Neural cell (in vitro differentiated cells): ENCODE results near the gene P3H2. TPM values are rescaled to one million over a fixed set of nuclear protein-coding genes. Genes with fewer than 3 reads are reported as not detected.

Experiments
- H2AFZ ChIP-seq: fragments of 200-600, 300-800 bp; sonication (generic), shearing (Covaris generic); 2 replicates; pipeline ENCODE4 v1.6.0; 2014; ENCODE audit warnings: low read depth, mild to moderate bottlenecking, antibody characterized with exemption, low read length, moderate library complexity
- H3F3A ChIP-seq: fragments of 200-600 bp; shearing (Covaris generic); 2 replicates; pipeline ENCODE4 v1.6.1; 2016; ENCODE audit warnings: mild to moderate bottlenecking, moderate library complexity, mixed read lengths, antibody characterized with exemption, low read length; ENCODE audit not compliant: insufficient read depth, poor library complexity, severe bottlenecking
- H3K27ac ChIP-seq: fragments of 200-600, 300-800 bp; sonication (generic), shearing (Covaris generic); 2 replicates; pipeline ENCODE4 v1.5.1; 2014; ENCODE audit warnings: mild to moderate bottlenecking, low read length, moderate library complexity
- H3K27me3 ChIP-seq: fragments of 300-800, 200-600 bp; sonication (generic), shearing (Covaris generic); 2 replicates; pipeline ENCODE4 v1.6.0; 2014; ENCODE audit warnings: mild to moderate bottlenecking, low read depth, low read length, moderate library complexity; ENCODE audit not compliant: insufficient read depth
- H3K36me3 ChIP-seq: fragments of 300-800, 200-600 bp; sonication (generic), shearing (Covaris generic); 2 replicates; pipeline ENCODE4 v1.5.1; 2014; ENCODE audit warnings: mild to moderate bottlenecking, antibody characterized with exemption, low read length, moderate library complexity; ENCODE audit not compliant: insufficient read depth
- H3K4me2 ChIP-seq: fragments of 300-800, 200-600 bp; sonication (generic), shearing (Covaris generic); 2 replicates; pipeline ENCODE4 v1.6.0; 2014; ENCODE audit warnings: mild to moderate bottlenecking, low read length
- H3K4me3 ChIP-seq: fragments of 300-800, 200-600 bp; sonication (generic), shearing (Covaris generic); 2 replicates; pipeline ENCODE4 v1.5.1; 2014; ENCODE audit warnings: mild to moderate bottlenecking, low read length, moderate library complexity
- H3K79me2 ChIP-seq: fragments of 200-600 bp; shearing (Covaris generic); replicated peaks from 2 replicates; pipeline ENCODE4 v1.6.0; 2014; ENCODE audit warnings: mild to moderate bottlenecking, low read length, moderate library complexity; ENCODE audit not compliant: insufficient read depth
- H3K9ac ChIP-seq: fragments of 300-800, 200-600 bp; sonication (generic), shearing (Covaris generic); 2 replicates; pipeline ENCODE4 v1.6.1; 2016; ENCODE audit warnings: mild to moderate bottlenecking, low read length, mixed read lengths
- H3K9me2 ChIP-seq: fragments of 200-600 bp; shearing (Covaris generic); 2 replicates; pipeline ENCODE4 v1.6.1; 2016; ENCODE audit warnings: mild to moderate bottlenecking, low read length, mixed read lengths; ENCODE audit not compliant: insufficient read depth
- H3K9me3 ChIP-seq: fragments of 200-600, 300-800 bp; sonication (generic), shearing (Covaris generic); 2 replicates; pipeline ENCODE4 v1.6.1; 2016; ENCODE audit warnings: mild to moderate bottlenecking, mixed run types, low read length, moderate library complexity, mixed read lengths
- H4K20me1 ChIP-seq: fragments of 200-600 bp; shearing (Covaris generic); 2 replicates; pipeline ENCODE4 v1.6.1; 2016; ENCODE audit warnings: mild to moderate bottlenecking, mixed run types; ENCODE audit not compliant: insufficient read depth
- EP300 ChIP-seq: fragments of 450-650 bp; conservative IDR thresholded peaks from 2 replicates; pipeline ENCODE4 v1.6.1; 2014; ENCODE audit warnings: antibody characterized with exemption, mild to moderate bottlenecking, moderate library complexity; ENCODE audit not compliant: poor library complexity, severe bottlenecking
- EZH2 ChIP-seq: fragments of 200-600, 300-800 bp; shearing (Covaris generic), sonication (generic); IDR thresholded peaks from 2 replicates; pipeline ENCODE4 v1.6.1; 2014; ENCODE audit warnings: antibody characterized with exemption, low read length, borderline replicate concordance, mild to moderate bottlenecking; ENCODE audit not compliant: insufficient read depth, poor library complexity, severe bottlenecking
- MXI1 ChIP-seq: fragments of 450-650 bp; conservative IDR thresholded peaks from 2 replicates; pipeline ENCODE4 v1.6.1; 2014; ENCODE audit warnings: antibody characterized with exemption, mild to moderate bottlenecking; ENCODE audit not compliant: poor library complexity, severe bottlenecking
- POLR2AphosphoS5 ChIP-seq: IDR thresholded peaks from 2 replicates; pipeline ENCODE4 v1.6.1; 2012
- RAD21 ChIP-seq: fragments of 450-650 bp; conservative IDR thresholded peaks from 2 replicates; pipeline ENCODE4 v1.6.1; 2014; ENCODE audit warnings: antibody characterized with exemption, mild to moderate bottlenecking, moderate library complexity
- SMC3 ChIP-seq: fragments of 450-650 bp; conservative IDR thresholded peaks from 2 replicates; pipeline ENCODE4 v1.6.1; 2014; ENCODE audit warnings: antibody characterized with exemption, mild to moderate bottlenecking, moderate library complexity; ENCODE audit not compliant: poor library complexity
- TAF1 ChIP-seq: IDR thresholded peaks from 2 replicates; pipeline ENCODE4 v1.6.1; 2012; ENCODE audit warnings: low read depth
- polyA plus RNA-seq: library from polyadenylated mRNA; depleted of rRNA; stranded (reverse); fragments of >200 nt; gene quantifications from 2 replicates; pipeline ENCODE4 v1.2.3, GENCODE V29; 2014
- TF ChIP-seq, protein P1 (sequence below): IDR thresholded peaks from 2 replicates; pipeline ENCODE4 v1.6.1; 2012; ENCODE audit warnings: borderline replicate concordance
- TF ChIP-seq, protein P2 (sequence below): fragments of 450-650 bp; IDR thresholded peaks from 2 replicates; pipeline ENCODE4 v1.5.1; 2014; ENCODE audit warnings: antibody characterized with exemption, mild to moderate bottlenecking, moderate library complexity; ENCODE audit not compliant: poor library complexity, severe bottlenecking

P3H2 gene
- polyA plus RNA-seq, 1 donor from 2014 or later = 0.68 TPM

DNA sequence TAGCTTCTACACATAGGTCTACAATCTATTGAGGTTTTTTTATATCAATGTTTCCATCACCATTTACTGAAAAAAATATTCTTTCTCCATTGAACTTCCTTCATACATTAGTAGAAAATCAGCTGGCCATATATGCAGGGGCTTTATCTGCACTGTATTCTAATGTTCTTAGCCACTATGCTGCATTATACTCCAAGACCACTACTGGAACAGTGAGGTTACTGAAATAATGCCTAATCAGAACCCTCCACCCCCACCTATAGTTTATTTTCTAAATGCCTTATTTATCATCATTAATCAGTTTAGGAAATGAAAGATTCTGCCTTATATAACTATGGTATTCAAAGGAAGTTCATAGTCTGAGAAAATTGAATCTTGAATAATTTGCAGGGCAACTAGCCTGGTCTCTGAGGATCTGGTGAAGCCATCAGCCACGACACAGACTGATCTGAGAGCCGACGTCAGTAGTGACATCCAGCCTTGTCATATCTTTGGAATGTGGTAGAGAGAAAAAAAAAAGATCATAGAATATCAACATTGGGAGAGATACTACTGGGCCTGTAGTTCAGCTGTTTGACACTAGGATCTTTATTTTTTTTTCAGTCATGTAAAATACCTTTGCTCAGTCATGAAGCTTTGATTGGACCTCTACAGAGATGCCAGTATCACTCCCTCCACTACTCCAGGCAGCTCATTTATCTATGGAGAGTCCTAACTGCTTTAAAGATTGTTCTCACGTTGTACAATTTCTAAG, 66.6 kb downstream of the P3H2 start:
- no peak overlapping the region for H3K27ac ChIP-seq
- no peaks in the 10 kb centered on the region for H3K9me3 ChIP-seq
- H3F3A ChIP-seq = no peaks in the 10 kb centered on the region
- H3K36me3 ChIP-seq = no peaks in the 10 kb centered on the region
- H3K4me3 ChIP-seq = no peak overlapping the region
- H3K27me3 ChIP-seq = no peaks in the 10 kb centered on the region
- no peaks in the 10 kb centered on the region for H3K9me2 ChIP-seq
- no peak overlapping the region for H3K9ac ChIP-seq
- H3K4me2 ChIP-seq = no peak overlapping the region
- H2AFZ ChIP-seq = no peak overlapping the region
- no peaks in the 10 kb centered on the region for H4K20me1 ChIP-seq
- H3K79me2 ChIP-seq = no peaks in the 10 kb centered on the region
- TF ChIP-seq SMC3 (no peak), RAD21 (no peak), EZH2 (no peak), MXI1 (no peak), EP300 (no peak), POLR2AphosphoS5 (no peak), TAF1 (no peak)
- TF ChIP-seq, protein P1, sequence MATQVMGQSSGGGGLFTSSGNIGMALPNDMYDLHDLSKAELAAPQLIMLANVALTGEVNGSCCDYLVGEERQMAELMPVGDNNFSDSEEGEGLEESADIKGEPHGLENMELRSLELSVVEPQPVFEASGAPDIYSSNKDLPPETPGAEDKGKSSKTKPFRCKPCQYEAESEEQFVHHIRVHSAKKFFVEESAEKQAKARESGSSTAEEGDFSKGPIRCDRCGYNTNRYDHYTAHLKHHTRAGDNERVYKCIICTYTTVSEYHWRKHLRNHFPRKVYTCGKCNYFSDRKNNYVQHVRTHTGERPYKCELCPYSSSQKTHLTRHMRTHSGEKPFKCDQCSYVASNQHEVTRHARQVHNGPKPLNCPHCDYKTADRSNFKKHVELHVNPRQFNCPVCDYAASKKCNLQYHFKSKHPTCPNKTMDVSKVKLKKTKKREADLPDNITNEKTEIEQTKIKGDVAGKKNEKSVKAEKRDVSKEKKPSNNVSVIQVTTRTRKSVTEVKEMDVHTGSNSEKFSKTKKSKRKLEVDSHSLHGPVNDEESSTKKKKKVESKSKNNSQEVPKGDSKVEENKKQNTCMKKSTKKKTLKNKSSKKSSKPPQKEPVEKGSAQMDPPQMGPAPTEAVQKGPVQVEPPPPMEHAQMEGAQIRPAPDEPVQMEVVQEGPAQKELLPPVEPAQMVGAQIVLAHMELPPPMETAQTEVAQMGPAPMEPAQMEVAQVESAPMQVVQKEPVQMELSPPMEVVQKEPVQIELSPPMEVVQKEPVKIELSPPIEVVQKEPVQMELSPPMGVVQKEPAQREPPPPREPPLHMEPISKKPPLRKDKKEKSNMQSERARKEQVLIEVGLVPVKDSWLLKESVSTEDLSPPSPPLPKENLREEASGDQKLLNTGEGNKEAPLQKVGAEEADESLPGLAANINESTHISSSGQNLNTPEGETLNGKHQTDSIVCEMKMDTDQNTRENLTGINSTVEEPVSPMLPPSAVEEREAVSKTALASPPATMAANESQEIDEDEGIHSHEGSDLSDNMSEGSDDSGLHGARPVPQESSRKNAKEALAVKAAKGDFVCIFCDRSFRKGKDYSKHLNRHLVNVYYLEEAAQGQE = no peak
- TF ChIP-seq, protein P2, sequence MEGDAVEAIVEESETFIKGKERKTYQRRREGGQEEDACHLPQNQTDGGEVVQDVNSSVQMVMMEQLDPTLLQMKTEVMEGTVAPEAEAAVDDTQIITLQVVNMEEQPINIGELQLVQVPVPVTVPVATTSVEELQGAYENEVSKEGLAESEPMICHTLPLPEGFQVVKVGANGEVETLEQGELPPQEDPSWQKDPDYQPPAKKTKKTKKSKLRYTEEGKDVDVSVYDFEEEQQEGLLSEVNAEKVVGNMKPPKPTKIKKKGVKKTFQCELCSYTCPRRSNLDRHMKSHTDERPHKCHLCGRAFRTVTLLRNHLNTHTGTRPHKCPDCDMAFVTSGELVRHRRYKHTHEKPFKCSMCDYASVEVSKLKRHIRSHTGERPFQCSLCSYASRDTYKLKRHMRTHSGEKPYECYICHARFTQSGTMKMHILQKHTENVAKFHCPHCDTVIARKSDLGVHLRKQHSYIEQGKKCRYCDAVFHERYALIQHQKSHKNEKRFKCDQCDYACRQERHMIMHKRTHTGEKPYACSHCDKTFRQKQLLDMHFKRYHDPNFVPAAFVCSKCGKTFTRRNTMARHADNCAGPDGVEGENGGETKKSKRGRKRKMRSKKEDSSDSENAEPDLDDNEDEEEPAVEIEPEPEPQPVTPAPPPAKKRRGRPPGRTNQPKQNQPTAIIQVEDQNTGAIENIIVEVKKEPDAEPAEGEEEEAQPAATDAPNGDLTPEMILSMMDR = no peak

DNA sequence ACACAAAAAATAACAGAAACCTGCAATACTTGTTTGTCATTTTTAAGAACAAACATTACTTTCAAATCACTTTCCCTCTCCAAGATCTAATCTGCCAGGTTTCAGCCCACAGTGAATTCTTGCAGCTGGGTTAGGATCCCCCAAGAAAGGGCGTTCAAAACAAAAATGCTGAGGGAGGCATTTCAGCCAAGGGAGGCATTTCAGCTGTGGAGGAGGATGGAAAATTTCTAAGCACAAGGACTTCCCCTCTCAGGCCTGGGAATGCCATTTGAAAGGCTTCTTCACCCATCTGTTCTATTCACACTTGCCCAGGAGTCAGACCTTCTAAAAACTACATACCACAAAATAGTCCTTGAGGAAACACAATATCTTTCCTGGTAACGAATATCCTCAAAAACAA, 69.1 kb downstream of the P3H2 start:
- no peaks in the 10 kb centered on the region for H3K9me2 ChIP-seq
- no peak overlapping the region for H3K4me2 ChIP-seq
- H3K79me2 ChIP-seq = no peaks in the 10 kb centered on the region
- no peaks in the 10 kb centered on the region for H3F3A ChIP-seq
- no peak overlapping the region for H3K9ac ChIP-seq
- H3K4me3 ChIP-seq = no peak overlapping the region
- no peak overlapping the region for H2AFZ ChIP-seq
- TF ChIP-seq TAF1 = no peak
- no peaks in the 10 kb centered on the region for H3K9me3 ChIP-seq
- H3K36me3 ChIP-seq = no peaks in the 10 kb centered on the region
- H3K27me3 ChIP-seq = no peaks in the 10 kb centered on the region
- no peaks in the 10 kb centered on the region for H4K20me1 ChIP-seq
- no peak overlapping the region for H3K27ac ChIP-seq
